HL-60 (cell line): ENCODE data around the gene MPRIP.

Experiments used
- CTCF ChIP-seq: IDR thresholded peaks from one replicate; pipeline ENCODE4 v1.5.1; 2011; ENCODE audit warnings: low read length, control low read depth, inconsistent platforms; ENCODE audit not compliant: insufficient read depth
- GABPA ChIP-seq: IDR thresholded peaks from 2 replicates; pipeline ENCODE4 v1.6.1; 2012; ENCODE audit warnings: low read depth
- POLR2AphosphoS5 ChIP-seq: IDR thresholded peaks from 2 replicates; pipeline ENCODE4 v1.6.1; 2012; ENCODE audit warnings: low read depth
- REST ChIP-seq: IDR thresholded peaks from 2 replicates; pipeline ENCODE4 v1.6.1; 2012; ENCODE audit warnings: low read depth; ENCODE audit not compliant: insufficient replicate concordance

- TF ChIP-seq CTCF (no peak), REST (no peak), GABPA (no peak), POLR2AphosphoS5 (no peak)
These were observed 76.1 kb downstream of the MPRIP start for GRCh38 chr17:17118399-17118798.
